Ectodermal cell (in vitro differentiated cells): Measurements from ENCODE around the gene ALDH8A1.

Experiments used
- H3K27ac ChIP-seq: 2 replicates; pipeline ENCODE4 v1.7.0; 2013; ENCODE audit warnings: mild to moderate bottlenecking, low read depth, low read length; ENCODE audit not compliant: insufficient read depth, poor library complexity, severe bottlenecking
- H3K27me3 ChIP-seq: 2 replicates; pipeline ENCODE4 v1.7.0; 2013; ENCODE audit warnings: mild to moderate bottlenecking, low read length; ENCODE audit not compliant: insufficient read depth, control insufficient read depth, poor library complexity, severe bottlenecking
- H3K36me3 ChIP-seq: one replicate; pipeline ENCODE4 v1.7.0; 2013; ENCODE audit warnings: low read length; ENCODE audit not compliant: control insufficient read depth, insufficient read depth
- H3K4me1 ChIP-seq: one replicate; pipeline ENCODE4 v1.7.0; 2013; ENCODE audit warnings: low read length; ENCODE audit not compliant: control insufficient read depth, insufficient read depth
- H3K4me3 ChIP-seq: 2 replicates; pipeline ENCODE4 v1.7.0; 2013; ENCODE audit warnings: low read depth, low read length, control low read depth; ENCODE audit not compliant: insufficient read depth
- H3K9me3 ChIP-seq: 2 replicates; pipeline ENCODE4 v1.7.0; 2013; ENCODE audit warnings: mild to moderate bottlenecking, low read length, moderate library complexity; ENCODE audit not compliant: control insufficient read depth
- WGBS, 2 experiments: methylation state at CpG; one replicate each; pipeline ENCODE4 v1.1.7; 2013; ENCODE audit warnings: missing lambda C conversion rate in 2 of 2; 5-methylcytosine and 5-hydroxymethylcytosine counted together

The ALDH8A1 gene

GRCh38 chr6:134880487-134881190 lies 69.3 kb downstream of the ALDH8A1 start:
- Histone ChIP-seq H3K4me3 (no peak overlapping the region), H3K27me3 (no peaks in the 10 kb centered on the region), H3K36me3 (no peaks in the 10 kb centered on the region), H3K9me3 (no peaks in the 10 kb centered on the region), H3K27ac (no peak overlapping the region), H3K4me1 (no peaks in the 10 kb centered on the region)
- 94 to 95% methylated on average over 4 to 5 of the region's 5 CpGs for WGBS, 2 experiments

GRCh38 chr6:134878136-134878535 lies 71.8 kb downstream of the ALDH8A1 start:
- 84 to 95% methylated on average over 3 of the region's 3 CpGs for WGBS, 2 experiments
- H3K27ac ChIP-seq, result no peak overlapping the region
- H3K9me3 ChIP-seq, result no peaks in the 10 kb centered on the region
- no peaks in the 10 kb centered on the region for H3K36me3 ChIP-seq
- no peak overlapping the region for H3K4me3 ChIP-seq
- H3K4me1 ChIP-seq, result no peaks in the 10 kb centered on the region
- H3K27me3 ChIP-seq, result no peaks in the 10 kb centered on the region

GRCh38 chr6:134875367-134875766 lies 74.5 kb downstream of the ALDH8A1 start:
- WGBS, 2 experiments, result 95 to 97% methylated on average over 4 of the region's 4 CpGs
- H3K27ac ChIP-seq, result no peak overlapping the region
- H3K27me3 ChIP-seq, result no peaks in the 10 kb centered on the region
- H3K9me3 ChIP-seq, result no peaks in the 10 kb centered on the region
- H3K4me1 ChIP-seq, result no peaks in the 10 kb centered on the region
- H3K36me3 ChIP-seq, result no peaks in the 10 kb centered on the region
- no peak overlapping the region for H3K4me3 ChIP-seq

- Histone ChIP-seq H3K9me3 (no peaks in the 10 kb centered on the region), H3K27ac (no peak overlapping the region), H3K27me3 (no peaks in the 10 kb centered on the region), H3K4me3 (no peak overlapping the region), H3K4me1 (no peaks in the 10 kb centered on the region), H3K36me3 (no peaks in the 10 kb centered on the region)
- 95 to 100% methylated on average over 7 of the region's 7 CpGs for WGBS, 2 experiments
Measured at GRCh38 chr6:134873500-134874388, 76.2 kb downstream of the ALDH8A1 start.

GRCh38 chr6:134870677-134871498 lies 79.0 kb downstream of the ALDH8A1 start:
- Histone ChIP-seq H3K9me3 (no peaks in the 10 kb centered on the region), H3K27ac (no peak overlapping the region), H3K27me3 (no peaks in the 10 kb centered on the region), H3K4me1 (no peaks in the 10 kb centered on the region), H3K4me3 (no peak overlapping the region), H3K36me3 (no peaks in the 10 kb centered on the region)
- WGBS, 2 experiments, result 83% methylated on average over 8 to 9 of the region's 9 CpGs

- no peak overlapping the region for H3K27ac ChIP-seq
- no peaks in the 10 kb centered on the region for H3K36me3 ChIP-seq
- no peak overlapping the region for H3K4me3 ChIP-seq
- H3K27me3 ChIP-seq, result no peaks in the 10 kb centered on the region
- no peaks in the 10 kb centered on the region for H3K4me1 ChIP-seq
- no CpG with 5 or more reads among the region's 3 CpGs for WGBS, 2 experiments
- H3K9me3 ChIP-seq, result no peaks in the 10 kb centered on the region
Measured at GRCh38 chr6:134868812-134869211, 81.1 kb downstream of the ALDH8A1 start.
